Activated naive CD8-positive, alpha-beta T cell treated with anti-CD3 and anti-CD28 coated beads, Interleukin-2, amount 10 ng/mL, durations not matched to agents 7 days and 5 days (primary cell): ENCODE data around the gene PTK7. TPM values are rescaled to one million over a fixed set of nuclear protein-coding genes. Genes with fewer than 3 reads are reported as not detected.
"Not testable (repeated sequence)": the region's sequence is repeated elsewhere in the genome, so short reads cannot be mapped to it uniquely, and the experiment has no call there.

Source experiments
- ATAC-seq: fragments of 150-1000 bp; cut with Tn5 transposase; one replicate; pipeline ENCODE4 v1.10.0; 2021; ENCODE audit warnings: low read depth, moderate library complexity
- POLR2A ChIA-PET: fragments of 350-600 bp; sonication (Branson Sonifier 250); formaldehyde crosslinking; loops from one replicate; lab custom pipeline; 2021; ENCODE audit warnings: antibody characterized with exemption; lab: Charles Lee
- DNase-seq: peaks from one replicate; pipeline ENCODE4 v3.0.0; 2021
- H3K27ac Mint-ChIP-seq: one replicate; pipeline ENCODE4 v1.8.0; 2022; ENCODE audit warnings: mild to moderate bottlenecking, mixed read lengths
- H3K27me3 Mint-ChIP-seq: one replicate; pipeline ENCODE4 v1.8.0; 2022; ENCODE audit warnings: mild to moderate bottlenecking, moderate library complexity, mixed read lengths
- H3K36me3 Mint-ChIP-seq: one replicate; pipeline ENCODE4 v1.8.0; 2021; ENCODE audit warnings: mild to moderate bottlenecking, mixed read lengths
- H3K4me1 Mint-ChIP-seq: one replicate; pipeline ENCODE4 v1.8.0; 2021; ENCODE audit warnings: mixed read lengths
- H3K4me3 Mint-ChIP-seq: one replicate; pipeline ENCODE4 v1.8.0; 2022; ENCODE audit warnings: mild to moderate bottlenecking, moderate library complexity, mixed read lengths
- H3K9me3 Mint-ChIP-seq: one replicate; pipeline ENCODE4 v1.8.0; 2021; ENCODE audit warnings: mixed read lengths
- total RNA-seq, 2 experiments: library from RNA; stranded (reverse); gene quantifications; one replicate each; pipeline ENCODE4 v1.2.3, GENCODE V29; 2021

Gene PTK7
- total RNA-seq, 2 experiments from 2014 or later: 1.4 to 1.9 TPM

DNA sequence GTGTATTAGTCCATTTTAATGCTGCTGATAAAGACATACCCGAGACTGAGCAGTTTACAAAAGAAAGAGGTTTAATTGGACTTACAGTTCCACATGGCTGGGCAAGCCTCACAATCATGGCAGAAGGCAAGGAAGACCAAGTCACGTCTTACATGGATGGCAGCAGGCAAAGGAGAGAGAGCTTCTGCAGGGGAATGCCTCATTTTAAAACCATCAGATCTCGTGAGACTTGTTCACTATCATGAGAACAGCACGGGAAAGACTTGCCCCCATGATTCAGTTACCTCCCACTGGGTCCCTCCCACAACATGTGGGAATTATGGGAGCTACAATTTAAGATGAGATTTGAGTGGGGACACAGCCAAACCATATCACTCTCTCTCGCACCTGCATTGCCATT, 55.3 kb downstream of the PTK7 start:
- POLR2A ChIA-PET, H3K4me1 Mint-ChIP-seq, H3K4me3 Mint-ChIP-seq, ATAC-seq, H3K36me3 Mint-ChIP-seq, H3K27me3 Mint-ChIP-seq, H3K27ac Mint-ChIP-seq, DNase-seq, H3K9me3 Mint-ChIP-seq: not testable (repeated sequence)

DNA sequence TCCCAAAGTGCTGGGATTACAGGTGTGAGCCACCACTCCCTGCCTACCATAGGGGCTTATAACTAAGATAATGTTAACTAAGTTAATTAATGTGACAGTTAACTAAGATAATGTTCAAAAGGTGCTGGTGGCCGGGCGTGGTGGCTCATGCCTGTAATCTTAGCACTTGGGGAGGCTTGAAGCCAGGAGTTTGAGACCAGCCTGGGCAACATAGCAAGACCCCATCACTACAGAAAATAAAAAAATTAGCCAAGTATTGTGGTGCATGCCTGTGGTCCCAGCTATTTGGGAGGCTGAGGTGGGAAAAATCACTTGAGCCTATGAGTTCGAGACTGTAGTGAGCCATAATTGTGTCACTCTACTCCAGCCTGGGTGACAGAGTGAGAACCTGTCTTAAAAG, 62.2 kb downstream of the PTK7 start:
- Mint-ChIP-seq H3K4me3 (no peak overlapping the region), H3K27me3 (peaks cover 2% of the 10 kb centered on the region), H3K4me1 (peaks cover 13% of the 10 kb centered on the region), H3K27ac (no peak overlapping the region), H3K9me3 (no peaks in the 10 kb centered on the region), H3K36me3 (no peaks in the 10 kb centered on the region)
- DNase-seq (no peak), ATAC-seq (no peak)
- POLR2A ChIA-PET: no interaction called here

DNA sequence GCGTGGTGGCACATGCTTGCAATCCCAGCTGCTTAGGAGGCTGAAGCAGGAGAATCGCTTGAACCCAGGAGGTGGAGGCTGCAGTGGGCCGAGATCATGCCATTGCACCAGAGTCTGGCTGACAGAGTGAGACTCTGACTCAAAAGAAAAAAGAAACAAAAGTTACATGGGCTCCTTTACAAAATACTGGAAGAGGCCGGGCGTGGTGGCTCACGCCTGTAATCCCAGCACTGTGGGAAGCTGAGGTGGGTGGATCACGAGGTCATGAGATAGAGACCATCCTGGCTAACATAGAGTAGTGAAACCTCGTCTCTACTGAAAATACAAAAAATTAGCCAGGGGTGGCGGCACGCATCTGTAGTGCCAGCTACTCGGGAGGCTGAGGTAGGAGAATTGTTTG, 63.9 kb downstream of the PTK7 start:
- peaks cover 19% of the 10 kb centered on the region for H3K4me1 Mint-ChIP-seq
- ATAC-seq, H3K27ac Mint-ChIP-seq, DNase-seq, H3K27me3 Mint-ChIP-seq, POLR2A ChIA-PET, H3K36me3 Mint-ChIP-seq, H3K4me3 Mint-ChIP-seq, H3K9me3 Mint-ChIP-seq: not testable (repeated sequence)

DNA sequence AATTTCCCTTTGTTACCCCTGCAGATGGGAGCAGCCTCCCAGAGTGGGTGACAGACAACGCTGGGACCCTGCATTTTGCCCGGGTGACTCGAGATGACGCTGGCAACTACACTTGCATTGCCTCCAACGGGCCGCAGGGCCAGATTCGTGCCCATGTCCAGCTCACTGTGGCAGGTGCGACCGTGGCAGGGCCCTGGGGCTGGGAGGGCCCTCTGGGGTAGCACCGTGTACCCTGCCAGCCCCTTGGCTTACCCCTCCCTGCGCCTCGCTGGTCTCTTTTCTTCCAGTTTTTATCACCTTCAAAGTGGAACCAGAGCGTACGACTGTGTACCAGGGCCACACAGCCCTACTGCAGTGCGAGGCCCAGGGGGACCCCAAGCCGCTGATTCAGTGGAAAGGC, 65.5 kb downstream of the PTK7 start:
- Mint-ChIP-seq H3K36me3 (no peaks in the 10 kb centered on the region), H3K27ac (no peak overlapping the region), H3K4me1 (peaks cover 19% of the 10 kb centered on the region), H3K4me3 (no peak overlapping the region), H3K27me3 (peaks cover 2% of the 10 kb centered on the region), H3K9me3 (no peaks in the 10 kb centered on the region)
- POLR2A ChIA-PET: interaction anchor here (1.1 kb wide), 1 partner anchor 212 kb away, joined by 3 read pairs; the partner anchor contains the start of gene CNPY3
- DNase-seq: no peak
- no peak for ATAC-seq

DNA sequence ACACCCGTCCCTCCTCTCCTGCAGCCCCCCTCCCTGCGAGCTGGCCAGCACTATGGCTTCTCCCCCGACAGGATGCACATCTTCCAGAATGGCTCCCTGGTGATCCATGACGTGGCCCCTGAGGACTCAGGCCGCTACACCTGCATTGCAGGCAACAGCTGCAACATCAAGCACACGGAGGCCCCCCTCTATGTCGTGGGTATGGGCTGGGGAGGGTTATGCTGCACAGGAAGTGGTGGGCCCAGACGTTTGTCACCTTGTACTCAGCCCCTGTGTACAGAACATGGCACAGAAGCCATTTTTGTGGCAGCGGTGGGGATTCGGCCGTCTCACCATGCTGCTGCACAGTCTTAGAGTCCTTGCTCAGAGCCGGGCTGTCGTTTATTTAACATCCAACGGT, 66.0 kb downstream of the PTK7 start:
- H3K9me3 Mint-ChIP-seq: no peaks in the 10 kb centered on the region
- peak overlapping the region; percentile 93 for H3K27ac Mint-ChIP-seq
- ATAC-seq (peak; percentile 48), DNase-seq (peak; percentile 42)
- no peaks in the 10 kb centered on the region for H3K36me3 Mint-ChIP-seq
- H3K27me3 Mint-ChIP-seq: peaks cover under 1% of the 10 kb centered on the region
- POLR2A ChIA-PET: interaction anchor here (1.1 kb wide), 1 partner anchor 213 kb away, joined by 3 read pairs; the partner anchor contains the start of gene CNPY3
- H3K4me3 Mint-ChIP-seq: peak overlapping the region; percentile 57
- peaks cover 19% of the 10 kb centered on the region for H3K4me1 Mint-ChIP-seq

DNA sequence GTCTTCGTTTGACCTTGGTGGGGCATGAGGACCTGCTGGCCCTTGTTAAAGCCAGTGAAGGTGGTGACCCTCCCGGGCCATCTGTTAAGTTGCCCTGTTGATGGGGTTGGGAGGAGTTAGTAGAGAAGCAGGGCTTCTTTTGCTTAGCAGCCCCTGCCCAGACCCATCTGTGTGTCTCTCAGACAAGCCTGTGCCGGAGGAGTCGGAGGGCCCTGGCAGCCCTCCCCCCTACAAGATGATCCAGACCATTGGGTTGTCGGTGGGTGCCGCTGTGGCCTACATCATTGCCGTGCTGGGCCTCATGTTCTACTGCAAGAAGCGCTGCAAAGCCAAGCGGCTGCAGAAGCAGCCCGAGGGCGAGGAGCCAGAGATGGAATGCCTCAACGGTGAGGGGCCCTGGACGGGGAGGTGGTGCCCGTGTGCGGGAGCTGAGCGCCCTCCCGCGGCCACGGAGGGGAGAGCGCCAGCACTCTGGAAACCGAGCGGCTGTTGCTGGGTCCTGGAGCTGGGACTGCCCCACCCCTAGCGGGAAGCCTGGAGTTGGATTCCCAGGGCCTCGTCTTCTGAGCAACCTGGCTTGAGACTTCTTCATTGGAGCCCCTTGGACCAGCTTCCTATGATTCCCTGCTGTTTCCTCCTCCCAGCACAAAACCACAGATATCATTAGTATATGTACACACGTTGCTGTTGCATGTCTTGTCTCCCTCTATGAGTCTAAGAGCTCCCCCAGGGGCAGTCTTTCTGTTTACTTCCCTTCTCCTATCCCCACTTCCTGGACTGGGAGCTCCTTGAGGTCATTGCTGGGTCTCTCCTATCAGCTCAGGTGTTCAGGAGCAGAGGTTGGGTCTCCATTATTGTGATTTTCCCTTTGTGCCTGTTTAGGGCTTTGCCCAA, 67.4 kb downstream of the PTK7 start:
- Mint-ChIP-seq H3K9me3 (no peaks in the 10 kb centered on the region), H3K4me1 (peaks cover 23% of the 10 kb centered on the region), H3K27ac (peak overlapping the region; percentile 93), H3K27me3 (no peaks in the 10 kb centered on the region), H3K36me3 (no peaks in the 10 kb centered on the region), H3K4me3 (peak overlapping the region; percentile 71)
- POLR2A ChIA-PET: interaction anchor here (0.6 to 1.6 kb wide), 8 partner anchors 14 to 243 kb away, joined by 3 to 7 read pairs (median 3); partner anchors contain the start of genes CNPY3, DNPH1 and PPP2R5D
- ATAC-seq: peak; percentile 90
- DNase-seq: peak; percentile 91

DNA sequence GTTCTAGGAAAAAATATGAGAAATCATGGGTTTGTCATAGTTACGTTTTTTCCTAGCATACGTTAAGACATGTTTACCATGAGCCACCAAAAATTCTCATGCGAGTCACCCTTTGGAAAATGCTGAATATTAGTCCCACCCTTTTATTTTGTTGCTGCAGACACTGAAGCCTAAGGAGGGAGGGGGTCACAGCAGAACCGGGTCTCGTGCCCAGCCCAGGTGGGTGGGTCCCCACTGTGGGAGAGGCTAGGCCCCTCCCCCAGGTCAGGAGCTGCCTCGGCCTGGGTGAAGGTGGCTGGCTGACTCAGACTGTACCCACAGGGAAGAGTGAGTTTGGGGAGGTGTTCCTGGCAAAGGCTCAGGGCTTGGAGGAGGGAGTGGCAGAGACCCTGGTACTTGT, 68.8 kb downstream of the PTK7 start:
- Mint-ChIP-seq H3K4me3 (no peak overlapping the region), H3K36me3 (no peaks in the 10 kb centered on the region), H3K27ac (no peak overlapping the region), H3K4me1 (peaks cover 24% of the 10 kb centered on the region), H3K27me3 (no peaks in the 10 kb centered on the region), H3K9me3 (no peaks in the 10 kb centered on the region)
- POLR2A ChIA-PET: interaction anchor here (0.5 to 1.4 kb wide), 2 partner anchors 25 to 84 kb away, joined by 3 read pairs; partner anchors contain the start of gene DNPH1
- no peak for DNase-seq
- no peak for ATAC-seq

DNA sequence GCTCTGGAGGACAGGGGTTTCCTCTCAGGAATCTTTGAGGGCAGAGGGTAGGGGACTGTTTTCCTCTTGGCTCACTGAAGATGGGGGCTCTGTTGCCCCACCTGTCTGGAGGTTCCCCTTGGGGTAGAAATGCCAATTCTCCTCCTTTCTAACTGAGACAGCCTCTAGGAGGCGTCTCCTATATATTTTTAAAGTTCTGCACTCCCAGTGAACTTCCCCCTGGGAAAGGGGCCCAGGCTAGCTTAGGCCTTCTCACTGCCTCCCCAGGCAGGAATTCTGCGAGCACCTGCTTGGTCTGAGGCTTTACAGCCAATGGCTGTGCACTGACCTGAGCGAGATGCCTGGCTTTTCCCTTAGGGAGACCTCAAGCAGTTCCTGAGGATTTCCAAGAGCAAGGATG, 70.1 kb downstream of the PTK7 start:
- H3K9me3 Mint-ChIP-seq: no peaks in the 10 kb centered on the region
- no peak for ATAC-seq
- POLR2A ChIA-PET: no interaction called here

DNA sequence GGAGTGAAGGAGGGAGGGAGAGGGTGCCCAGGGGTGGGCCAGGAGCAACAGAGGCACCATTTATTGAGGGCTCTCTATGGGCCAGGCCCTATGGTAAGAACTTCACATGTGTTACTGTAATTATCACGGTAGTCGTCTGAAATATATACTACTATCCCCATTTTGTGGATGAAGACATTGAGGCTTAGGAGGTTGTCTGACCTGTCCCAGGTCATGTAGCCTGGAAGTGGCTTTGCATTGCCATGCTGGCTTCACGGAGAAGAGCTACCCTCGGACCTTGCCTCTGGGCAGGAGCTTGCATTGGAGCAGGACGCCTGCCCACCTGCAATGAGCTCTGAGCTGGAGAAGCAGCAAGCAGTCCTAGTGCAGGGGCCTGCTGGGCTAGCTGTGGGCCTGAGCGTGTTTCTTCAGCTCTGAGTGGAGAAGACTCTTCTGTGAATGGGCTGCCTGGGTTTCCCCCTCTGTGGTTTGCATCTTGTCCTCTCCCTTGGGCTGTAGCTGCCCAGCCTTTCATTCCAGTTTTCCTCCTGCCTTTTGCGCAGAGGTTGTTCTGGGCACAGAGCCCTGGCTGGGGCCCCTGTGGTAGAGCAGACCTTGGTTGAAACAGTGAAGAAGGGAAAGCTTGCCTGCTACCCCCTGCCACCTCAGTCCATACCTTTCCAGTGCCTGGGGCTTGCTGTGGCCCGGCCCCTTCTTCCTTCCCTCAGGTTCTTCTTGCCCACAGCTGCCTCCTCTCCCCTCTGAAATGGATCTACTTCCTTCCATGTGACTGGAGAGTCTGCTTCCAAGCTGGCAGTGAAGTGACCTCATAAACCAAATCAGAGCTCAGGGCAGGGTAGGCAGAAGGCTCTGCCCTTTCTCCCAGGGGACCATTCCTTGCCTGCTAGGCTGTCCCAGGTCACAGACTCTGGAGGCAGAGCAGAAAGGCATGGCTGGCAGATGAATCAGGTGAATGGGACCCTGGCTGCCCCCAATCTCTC, 70.9 kb downstream of the PTK7 start:
- DNase-seq: no peak
- Mint-ChIP-seq H3K4me3 (no peak overlapping the region), H3K4me1 (peaks cover 21% of the 10 kb centered on the region), H3K27me3 (no peaks in the 10 kb centered on the region), H3K27ac (no peak overlapping the region), H3K9me3 (no peaks in the 10 kb centered on the region), H3K36me3 (no peaks in the 10 kb centered on the region)
- POLR2A ChIA-PET: interaction anchor here (0.5 kb wide), 1 partner anchor 52 kb away, joined by 3 read pairs; no protein-coding TSS in a partner anchor
- no peak for ATAC-seq

More for the DNA sequence above, 70.1 kb downstream of the PTK7 start:
- H3K4me1 Mint-ChIP-seq: peaks cover 22% of the 10 kb centered on the region
- no peak overlapping the region for H3K4me3 Mint-ChIP-seq
- H3K27me3 Mint-ChIP-seq: no peaks in the 10 kb centered on the region
- H3K27ac Mint-ChIP-seq: no peak overlapping the region
- no peak for DNase-seq
- no peaks in the 10 kb centered on the region for H3K36me3 Mint-ChIP-seq

DNA sequence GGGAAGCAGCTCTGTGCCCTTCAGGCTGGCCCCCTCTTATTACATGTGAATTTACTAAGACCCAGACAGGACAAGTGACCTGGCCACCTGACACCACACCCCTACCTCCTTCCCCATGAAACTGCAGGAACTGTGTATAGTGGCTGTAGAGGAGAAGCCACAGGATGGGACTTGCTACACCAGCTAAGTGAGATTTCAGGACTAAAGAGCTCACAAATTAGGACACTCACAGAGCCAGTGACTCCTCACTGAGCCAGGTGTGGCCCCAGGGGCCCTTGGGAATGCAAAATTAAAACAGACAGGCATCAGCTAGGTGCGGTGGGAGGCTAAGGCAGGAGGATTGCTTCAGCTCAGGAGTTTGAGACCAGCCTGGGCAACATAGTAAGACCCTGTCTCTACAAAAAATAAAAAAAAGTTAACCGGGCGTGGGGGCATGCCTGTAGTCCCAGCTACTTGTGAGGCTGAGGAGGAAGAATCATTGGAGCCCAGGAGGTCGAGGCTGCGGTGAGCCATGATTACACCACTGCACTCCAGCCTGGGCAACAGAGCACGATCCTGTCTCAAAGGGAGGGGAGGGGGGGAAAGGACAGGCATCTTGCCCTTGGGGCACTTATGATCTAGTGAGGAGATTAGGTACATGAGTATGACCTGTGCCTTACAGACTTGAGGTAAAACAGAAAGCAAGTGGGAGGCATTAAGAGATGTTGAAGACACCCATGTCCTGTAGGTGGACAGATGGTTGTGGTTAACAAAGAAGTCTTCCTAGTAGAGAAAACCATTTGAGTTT, 71.8 kb downstream of the PTK7 start:
- Mint-ChIP-seq H3K4me3 (no peak overlapping the region), H3K36me3 (no peaks in the 10 kb centered on the region), H3K9me3 (no peaks in the 10 kb centered on the region), H3K27me3 (no peaks in the 10 kb centered on the region), H3K27ac (peak overlapping the region; percentile 30), H3K4me1 (peaks cover 14% of the 10 kb centered on the region)
- DNase-seq (no peak), ATAC-seq (no peak)
- POLR2A ChIA-PET: no interaction called here

DNA sequence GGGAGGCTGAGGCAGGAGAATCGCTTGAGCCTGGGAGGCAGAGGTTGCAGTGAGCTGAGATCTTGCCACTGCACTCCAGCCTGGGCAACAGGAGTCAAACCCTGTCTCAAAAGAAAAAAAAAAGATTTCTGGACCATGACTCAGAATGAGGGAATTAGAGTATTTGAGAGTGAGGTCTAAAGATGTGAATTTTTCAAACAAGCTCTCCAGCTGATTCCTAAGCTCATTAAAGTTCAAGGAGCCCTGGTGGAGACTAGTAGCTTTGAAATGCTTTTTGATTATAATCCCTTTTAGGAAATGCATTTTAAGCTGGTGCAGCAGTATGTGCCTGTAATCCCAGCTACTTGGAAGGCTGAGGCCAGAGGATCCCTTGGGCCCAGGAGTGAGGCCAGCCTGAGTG, 73.2 kb downstream of the PTK7 start:
- no peak overlapping the region for H3K4me3 Mint-ChIP-seq
- H3K27ac Mint-ChIP-seq: no peak overlapping the region
- no peaks in the 10 kb centered on the region for H3K36me3 Mint-ChIP-seq
- no peak for ATAC-seq
- no peaks in the 10 kb centered on the region for H3K9me3 Mint-ChIP-seq
- DNase-seq: no peak
- POLR2A ChIA-PET: no interaction called here
- H3K27me3 Mint-ChIP-seq: no peaks in the 10 kb centered on the region
- peaks cover 5% of the 10 kb centered on the region for H3K4me1 Mint-ChIP-seq

DNA sequence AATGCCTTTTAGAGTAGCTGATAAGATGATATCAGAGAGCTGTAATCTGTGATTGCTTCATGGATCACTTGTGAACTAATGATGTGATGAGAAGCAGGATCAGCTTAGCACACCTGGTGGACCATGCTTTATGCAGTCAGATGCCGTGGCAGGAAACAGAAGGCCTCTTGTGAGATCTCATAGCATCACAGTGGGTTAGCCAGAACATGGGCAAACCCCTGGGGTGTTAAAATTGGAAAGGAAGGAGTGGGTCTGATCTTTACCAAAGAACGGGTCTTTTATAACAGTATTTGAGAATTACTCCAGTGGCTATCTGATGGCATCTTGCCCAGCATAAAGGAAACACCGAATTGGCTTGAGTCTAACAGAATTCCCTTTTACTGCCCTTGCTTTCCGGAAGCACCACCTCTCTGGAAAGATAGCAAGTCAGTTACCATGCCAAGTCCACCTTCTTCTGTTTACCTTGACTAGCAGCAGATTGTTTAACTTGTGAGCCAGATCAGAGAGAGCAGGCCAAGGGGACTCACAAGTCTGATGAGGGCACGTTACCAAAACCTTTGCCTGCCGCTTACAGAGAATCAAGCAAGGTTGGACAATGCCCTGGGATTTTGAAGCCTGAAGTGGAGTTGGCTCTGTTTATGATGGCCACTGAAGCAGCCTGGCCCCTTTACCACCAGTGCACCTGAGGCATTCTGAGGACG, 74.1 kb downstream of the PTK7 start:
- ATAC-seq: no peak
- peaks cover 5% of the 10 kb centered on the region for H3K4me1 Mint-ChIP-seq
- H3K9me3 Mint-ChIP-seq: no peaks in the 10 kb centered on the region
- H3K27ac Mint-ChIP-seq: no peak overlapping the region
- POLR2A ChIA-PET: no interaction called here
- no peaks in the 10 kb centered on the region for H3K36me3 Mint-ChIP-seq
- DNase-seq: no peak
- H3K4me3 Mint-ChIP-seq: no peak overlapping the region
- no peaks in the 10 kb centered on the region for H3K27me3 Mint-ChIP-seq
